HCT116 (cell line): ENCODE results near the gene RPS16. TPM values are rescaled to one million over a fixed set of nuclear protein-coding genes. Genes with fewer than 3 reads are reported as not detected.

Experiments used
- ATAC-seq: fragments of 200-7000 bp; cut with Tn5 transposase; 2 replicates; pipeline ENCODE4 v1.9.1; 2020; ENCODE audit warnings: mild to moderate bottlenecking, moderate library complexity
- BruUV-seq: library from RNA; stranded (reverse); fragments of 400-500 nt; replicated peaks from 2 replicates; lab custom pipeline; 2021; lab: Mats Ljungman, UMichigan
- CTCF ChIA-PET: fragments of 300-600 bp; sonication (Branson Sonifier 250); formaldehyde crosslinking; loops from one replicate; lab custom pipeline; 2021; ENCODE audit warnings: antibody characterized with exemption; lab: Charles Lee
- POLR2A ChIA-PET: fragments of 300-600, 350-600 bp; sonication (Branson Sonifier 250); formaldehyde crosslinking; loops from one replicate; lab custom pipeline; 2021; ENCODE audit warnings: antibody characterized with exemption; lab: Charles Lee
- RAD21 ChIA-PET, 2 experiments: fragments of 300-600 bp; sonication (Branson Sonifier 250); formaldehyde crosslinking; loops; one replicate each; lab custom pipeline; 2023; ENCODE audit warnings: low total read pairs in 2 of 2; ENCODE audit not compliant: uncharacterized antibody in 2 of 2, unreplicated experiment in 2 of 2, low non-redundant PET in 1 of 2; lab: Charles Lee
- DNase-seq: peaks from one replicate; pipeline ENCODE4 v3.0.0-alpha.2; 2010; ENCODE audit warnings: low read depth, low spot score
- H2AFZ ChIP-seq: fragments of 200-600 bp; shearing (Covaris generic), sonication (generic); 2 replicates; pipeline ENCODE4 v1.6.1; 2017; ENCODE audit warnings: low read depth, mixed run types, mixed read lengths, antibody characterized with exemption, low read length; ENCODE audit not compliant: poor library complexity, severe bottlenecking
- H3K27ac ChIP-seq: 2 replicates; pipeline ENCODE4 v1.5.1; 2012; ENCODE audit warnings: low read depth, low read length
- H3K27me3 ChIP-seq: fragments of 200-600 bp; sonication (generic); 2 replicates; pipeline ENCODE4 v1.6.1; 2016; ENCODE audit warnings: mixed run types, low read length, mixed read lengths; ENCODE audit not compliant: insufficient read depth
- H3K36me3 ChIP-seq, 2 experiments: fragments of 200-500 bp in 1 of 2; fragments of 200-600 bp in 1 of 2; sonication (Bioruptor generic) in 1 of 2; sonication (generic) in 1 of 2; 2 replicates each; pipeline versions ENCODE4 v1.5.1 to v1.6.1; 2014 to 2016; ENCODE audit warnings: low read length in 2 of 2, inconsistent platforms in 1 of 2, mixed read lengths in 1 of 2, mixed run types in 1 of 2; ENCODE audit not compliant: insufficient read depth in 2 of 2, control insufficient read depth in 1 of 2
- H3K4me1 ChIP-seq, 2 experiments: fragments of 200-600 bp in 1 of 2; sonication (generic) in 1 of 2; 2 replicates each; pipeline versions ENCODE4 v1.5.1 to v1.6.1; 2012 to 2017; ENCODE audit warnings: low read length in 2 of 2, inconsistent platforms in 1 of 2, mild to moderate bottlenecking in 1 of 2, mixed read lengths in 1 of 2, mixed run types in 1 of 2, moderate library complexity in 1 of 2; ENCODE audit not compliant: insufficient read depth in 2 of 2, control insufficient read depth in 1 of 2
- H3K4me2 ChIP-seq: fragments of 200-600 bp; sonication (generic); 2 replicates; pipeline ENCODE4 v1.6.1; 2017; ENCODE audit warnings: mixed run types, low read length, mixed read lengths
- H3K4me3 ChIP-seq, 2 experiments: fragments of 200-600 bp in 1 of 2; sonication (generic) in 1 of 2; replicated peaks in 1 of 2; 2 replicates each; pipeline ENCODE4 v1.5.1; 2011 to 2016; ENCODE audit warnings: low read length in 2 of 2, control low read depth in 1 of 2, low read depth in 1 of 2, mild to moderate bottlenecking in 1 of 2, mixed read lengths in 1 of 2, mixed run types in 1 of 2
- H3K79me2 ChIP-seq: fragments of 200-600 bp; sonication (generic); 2 replicates; pipeline ENCODE4 v1.6.1; 2017; ENCODE audit warnings: mild to moderate bottlenecking, mixed run types, low read length, moderate library complexity, mixed read lengths; ENCODE audit not compliant: insufficient read depth
- H3K9ac ChIP-seq: fragments of 200-600 bp; sonication (generic); 2 replicates; pipeline ENCODE4 v1.6.1; 2016; ENCODE audit warnings: low read length, mixed read lengths
- H3K9me2 ChIP-seq: fragments of 200-600 bp; sonication (generic), shearing (Covaris generic); 2 replicates; pipeline ENCODE4 v1.6.1; 2017; ENCODE audit warnings: mixed run types, mild to moderate bottlenecking, moderate library complexity; ENCODE audit not compliant: insufficient read depth
- H3K9me3 ChIP-seq, 2 experiments: fragments of 200-500 bp in 1 of 2; fragments of 200-600 bp in 1 of 2; sonication (Bioruptor generic) in 1 of 2; sonication (generic) in 1 of 2; 2 replicates each; pipeline ENCODE4 v1.6.1; 2014 to 2017; ENCODE audit warnings: low read length in 2 of 2, mixed read lengths in 2 of 2, inconsistent platforms in 1 of 2, low read depth in 1 of 2, mild to moderate bottlenecking in 1 of 2, mixed run types in 1 of 2, moderate library complexity in 1 of 2; ENCODE audit not compliant: control insufficient read depth in 1 of 2, insufficient read depth in 1 of 2
- H4K20me1 ChIP-seq: fragments of 200-600 bp; sonication (generic), shearing (Covaris generic); 2 replicates; pipeline ENCODE4 v1.6.1; 2017; ENCODE audit warnings: mixed run types, mild to moderate bottlenecking, moderate library complexity; ENCODE audit not compliant: insufficient read depth
- CBX3 ChIP-seq: IDR thresholded peaks from 2 replicates; pipeline ENCODE4 v1.6.1; 2012; ENCODE audit warnings: low read depth
- EZH2phosphoT487 ChIP-seq: fragments of 200-600 bp; IDR thresholded peaks from 2 replicates; pipeline ENCODE4 v1.6.1; 2018; ENCODE audit warnings: antibody characterized with exemption, borderline replicate concordance
- FOSL1 ChIP-seq: IDR thresholded peaks from 2 replicates; pipeline ENCODE4 v1.6.1; 2012; ENCODE audit warnings: low read depth
- JUND ChIP-seq: IDR thresholded peaks from 2 replicates; pipeline ENCODE4 v1.6.1; 2012
- POLR2AphosphoS5 ChIP-seq: IDR thresholded peaks from 2 replicates; pipeline ENCODE4 v1.6.1; 2011; ENCODE audit warnings: mild to moderate bottlenecking, low read depth, low read length, moderate library complexity
- SIN3A ChIP-seq: IDR thresholded peaks from 2 replicates; pipeline ENCODE4 v1.6.1; 2012; ENCODE audit warnings: low read depth
- SRF ChIP-seq: IDR thresholded peaks from 2 replicates; pipeline ENCODE4 v1.6.1; 2012; ENCODE audit warnings: low read depth
- YY1 ChIP-seq: IDR thresholded peaks from 2 replicates; pipeline ENCODE4 v1.6.1; 2011; ENCODE audit warnings: low read length, low read depth, moderate library complexity, mild to moderate bottlenecking; ENCODE audit not compliant: insufficient replicate concordance; ENCODE audit errors: extremely low read depth
- intact Hi-C: fragments of 100-400 bp; cut with micrococcal nuclease; formaldehyde crosslinking; loops from 2 replicates; pipeline ENCODE4 v1.10.0; 2022
- total RNA-seq: library from RNA; stranded (reverse); gene quantifications from one replicate; pipeline ENCODE4 v1.2.1, GENCODE V29; 2021; ENCODE audit not compliant: unreplicated experiment
- TF ChIP-seq, protein P1 (sequence below): IDR thresholded peaks from 2 replicates; pipeline ENCODE4 v1.6.1; 2012
- TF ChIP-seq, protein P2 (sequence below): IDR thresholded peaks from 2 replicates; pipeline ENCODE4 v1.6.1; 2012; ENCODE audit warnings: low read depth

Gene RPS16
- total RNA-seq, 1 experiment from 2014 or later = 3,365 TPM

DNA sequence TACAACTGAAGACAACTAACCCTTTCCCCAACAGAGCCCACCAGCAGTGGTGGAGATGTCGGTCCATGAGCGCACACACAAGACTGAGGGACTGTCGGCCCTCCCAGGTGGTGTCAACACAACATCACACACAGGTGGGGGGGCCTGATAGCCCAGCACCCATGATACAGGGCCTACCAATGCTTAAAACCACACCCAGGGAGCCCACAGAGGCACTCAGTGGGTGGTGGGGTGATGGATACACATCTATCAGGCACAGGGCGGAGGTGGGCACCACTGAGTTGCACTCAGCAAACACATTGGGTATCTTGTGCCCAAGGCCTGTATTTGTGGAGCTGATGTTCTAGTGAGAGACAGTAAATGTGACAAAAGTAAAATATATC lies 36.1 kb downstream of the RPS16 start:
- Histone ChIP-seq H3K36me3 (no peaks in the 10 kb centered on the region), H4K20me1 (no peaks in the 10 kb centered on the region), H3K4me2 (peak overlapping the region; percentile 77), H3K9me3 (no peaks in the 10 kb centered on the region), H3K79me2 (no peaks in the 10 kb centered on the region; the same call in 1 of the 2 replicates), H3K9ac (no peak overlapping the region), H3K4me3 (no peak overlapping the region), H3K27me3 (no peaks in the 10 kb centered on the region), H3K4me1 (peaks cover 41 to 78% of the 10 kb centered on the region in 2 experiments), H3K9me2 (no peaks in the 10 kb centered on the region), H2AFZ (no peak overlapping the region), H3K27ac (no peak overlapping the region)
- no TSS peak for BruUV-seq
- ATAC-seq (no peak), DNase-seq (no peak)
- CTCF ChIA-PET = no interaction called here
- intact Hi-C loops = no loop called here
- POLR2A ChIA-PET = interaction anchor here (1.9 to 3.8 kb wide), 4 partner anchors 8 to 36 kb away, joined by 4 to 35 read pairs (median 30); partner anchors contain the start of genes MED29, PAF1, PLEKHG2 and RPS16
- TF ChIP-seq, protein P1, sequence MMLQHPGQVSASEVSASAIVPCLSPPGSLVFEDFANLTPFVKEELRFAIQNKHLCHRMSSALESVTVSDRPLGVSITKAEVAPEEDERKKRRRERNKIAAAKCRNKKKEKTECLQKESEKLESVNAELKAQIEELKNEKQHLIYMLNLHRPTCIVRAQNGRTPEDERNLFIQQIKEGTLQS = no peak
- TF ChIP-seq SIN3A (no peak), CBX3 (no peak), JUND (no peak)
- RAD21 ChIA-PET = no interaction called here

GRCh38 chr19:39398297-39398864 lies 37.4 kb downstream of the RPS16 start:
- H3K4me2 ChIP-seq = peak overlapping the region; percentile 77
- H3K9me2 ChIP-seq = no peaks in the 10 kb centered on the region
- no peak overlapping the region for H2AFZ ChIP-seq
- no peaks in the 10 kb centered on the region for H4K20me1 ChIP-seq
- H3K4me1 ChIP-seq = peaks cover 36 to 65% of the 10 kb centered on the region in 2 experiments
- peaks cover 3% of the 10 kb centered on the region; the same call in 1 of the 2 replicates for H3K79me2 ChIP-seq
- ChIA-PET CTCF (interaction anchor here (0.5 to 3.0 kb wide), 14 partner anchors 8 to 277 kb away, joined by 3 to 51 read pairs (median 5); partner anchors contain the start of genes EID2B, PLEKHG2, SAMD4B and ZFP36), RAD21 (interaction anchor here (0.6 to 3.2 kb wide), 5 partner anchors 9 to 13 kb away, joined by 3 to 21 read pairs (median 4); partner anchors contain the start of genes PLEKHG2 (in 2 of the 2) and ZFP36 (in 1 of the 2)), POLR2A (interaction anchor here (1.0 to 3.5 kb wide), 5 partner anchors 10 to 43 kb away, joined by 5 to 57 read pairs (median 35); partner anchors contain the start of genes PLEKHG2, RPS16 and ZFP36)
- BruUV-seq = TSS peak; percentile 44
- no peaks in the 10 kb centered on the region for H3K9me3 ChIP-seq
- peak; percentile 69 for DNase-seq
- peak overlapping the region; percentile 73 for H3K9ac ChIP-seq
- no peaks in the 10 kb centered on the region for H3K27me3 ChIP-seq
- peak overlapping the region in 1 of 2 experiments; percentile 3; a peak in 3 of 4 replicates for H3K4me3 ChIP-seq
- TF ChIP-seq YY1 = peak; percentile 16
- no peak for TF ChIP-seq FOSL1
- TF ChIP-seq, protein P2, sequence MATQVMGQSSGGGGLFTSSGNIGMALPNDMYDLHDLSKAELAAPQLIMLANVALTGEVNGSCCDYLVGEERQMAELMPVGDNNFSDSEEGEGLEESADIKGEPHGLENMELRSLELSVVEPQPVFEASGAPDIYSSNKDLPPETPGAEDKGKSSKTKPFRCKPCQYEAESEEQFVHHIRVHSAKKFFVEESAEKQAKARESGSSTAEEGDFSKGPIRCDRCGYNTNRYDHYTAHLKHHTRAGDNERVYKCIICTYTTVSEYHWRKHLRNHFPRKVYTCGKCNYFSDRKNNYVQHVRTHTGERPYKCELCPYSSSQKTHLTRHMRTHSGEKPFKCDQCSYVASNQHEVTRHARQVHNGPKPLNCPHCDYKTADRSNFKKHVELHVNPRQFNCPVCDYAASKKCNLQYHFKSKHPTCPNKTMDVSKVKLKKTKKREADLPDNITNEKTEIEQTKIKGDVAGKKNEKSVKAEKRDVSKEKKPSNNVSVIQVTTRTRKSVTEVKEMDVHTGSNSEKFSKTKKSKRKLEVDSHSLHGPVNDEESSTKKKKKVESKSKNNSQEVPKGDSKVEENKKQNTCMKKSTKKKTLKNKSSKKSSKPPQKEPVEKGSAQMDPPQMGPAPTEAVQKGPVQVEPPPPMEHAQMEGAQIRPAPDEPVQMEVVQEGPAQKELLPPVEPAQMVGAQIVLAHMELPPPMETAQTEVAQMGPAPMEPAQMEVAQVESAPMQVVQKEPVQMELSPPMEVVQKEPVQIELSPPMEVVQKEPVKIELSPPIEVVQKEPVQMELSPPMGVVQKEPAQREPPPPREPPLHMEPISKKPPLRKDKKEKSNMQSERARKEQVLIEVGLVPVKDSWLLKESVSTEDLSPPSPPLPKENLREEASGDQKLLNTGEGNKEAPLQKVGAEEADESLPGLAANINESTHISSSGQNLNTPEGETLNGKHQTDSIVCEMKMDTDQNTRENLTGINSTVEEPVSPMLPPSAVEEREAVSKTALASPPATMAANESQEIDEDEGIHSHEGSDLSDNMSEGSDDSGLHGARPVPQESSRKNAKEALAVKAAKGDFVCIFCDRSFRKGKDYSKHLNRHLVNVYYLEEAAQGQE = no peak
- TF ChIP-seq EZH2phosphoT487 = no peak
- no peak for TF ChIP-seq SRF
- peak; percentile 38 for TF ChIP-seq POLR2AphosphoS5
- peaks cover 4 to 5% of the 10 kb centered on the region in 2 experiments; a peak in 2 of 4 replicates for H3K36me3 ChIP-seq
- H3K27ac ChIP-seq = peak overlapping the region; percentile 91
- intact Hi-C loops = no loop called here
- peak; percentile 39 for ATAC-seq
